H9 (cell line): ENCODE data around the gene TRAPPC8. TPM values are rescaled to one million over a fixed set of nuclear protein-coding genes. Genes with fewer than 3 reads are reported as not detected.

ENCODE experiments used
- DNase-seq: peaks from one replicate; pipeline ENCODE4 v3.0.0-alpha.2; 2017
- H2AFZ ChIP-seq: one replicate; pipeline ENCODE4 v1.6.1; 2013; ENCODE audit warnings: mild to moderate bottlenecking, low read length, control low read depth, moderate library complexity
- H2AK5ac ChIP-seq: 2 replicates; pipeline ENCODE4 v1.6.1; 2013; ENCODE audit warnings: low read length, control low read depth, mixed read lengths; ENCODE audit not compliant: insufficient read length
- H2BK120ac ChIP-seq: one replicate; pipeline ENCODE4 v1.6.1; 2013; ENCODE audit warnings: low read depth, mild to moderate bottlenecking, low read length, control low read depth, inconsistent platforms; ENCODE audit not compliant: poor library complexity, severe bottlenecking
- H2BK12ac ChIP-seq: 2 replicates; pipeline ENCODE4 v1.6.1; 2013; ENCODE audit warnings: low read length, control low read depth, mixed read lengths, low read depth; ENCODE audit not compliant: insufficient read length
- H2BK15ac ChIP-seq: 2 replicates; pipeline ENCODE4 v1.6.1; 2013; ENCODE audit warnings: low read depth, low read length, control low read depth
- H2BK20ac ChIP-seq: one replicate; pipeline ENCODE4 v1.6.1; 2013; ENCODE audit warnings: low read depth, mild to moderate bottlenecking, low read length, control low read depth, inconsistent platforms; ENCODE audit not compliant: poor library complexity, severe bottlenecking
- H2BK5ac ChIP-seq: 2 replicates; pipeline ENCODE4 v1.6.1; 2013; ENCODE audit warnings: low read length, control low read depth, mixed read lengths; ENCODE audit not compliant: insufficient read length
- H3K14ac ChIP-seq: 2 replicates; pipeline ENCODE4 v1.6.1; 2013; ENCODE audit warnings: low read length, control low read depth; ENCODE audit not compliant: insufficient read depth
- H3K18ac ChIP-seq: 2 replicates; pipeline ENCODE4 v1.6.1; 2013; ENCODE audit warnings: low read depth, mild to moderate bottlenecking, mixed read lengths, low read length, control low read depth; ENCODE audit not compliant: insufficient read length
- H3K23ac ChIP-seq: 2 replicates; pipeline ENCODE4 v1.6.1; 2013; ENCODE audit warnings: low read length, control low read depth, mixed read lengths, low read depth; ENCODE audit not compliant: insufficient read length
- H3K23me2 ChIP-seq: 2 replicates; pipeline ENCODE4 v1.6.1; 2013; ENCODE audit warnings: low read depth, mild to moderate bottlenecking, mixed read lengths, low read length, control low read depth; ENCODE audit not compliant: insufficient read length, poor library complexity, severe bottlenecking
- H3K27ac ChIP-seq: 2 replicates; pipeline ENCODE4 v1.5.1; 2013; ENCODE audit warnings: low read length, control low read depth, mixed read lengths, low read depth; ENCODE audit not compliant: insufficient read length
- H3K27me3 ChIP-seq: 2 replicates; pipeline ENCODE4 v1.6.1; 2013; ENCODE audit warnings: low read length, control low read depth, inconsistent platforms; ENCODE audit not compliant: insufficient read depth
- H3K4ac ChIP-seq: 2 replicates; pipeline ENCODE4 v1.6.1; 2013; ENCODE audit warnings: low read depth, mild to moderate bottlenecking, control low read depth, inconsistent platforms, low read length, moderate library complexity
- H3K4me1 ChIP-seq: 2 replicates; pipeline ENCODE4 v1.6.1; 2013; ENCODE audit warnings: low read length, control low read depth, inconsistent platforms; ENCODE audit not compliant: insufficient read depth
- H3K4me2 ChIP-seq: 2 replicates; pipeline ENCODE4 v1.6.1; 2013; ENCODE audit warnings: low read length, control low read depth, mixed read lengths; ENCODE audit not compliant: insufficient read length, insufficient read depth
- H3K56ac ChIP-seq: 2 replicates; pipeline ENCODE4 v1.6.1; 2013; ENCODE audit warnings: low read depth, mild to moderate bottlenecking, mixed read lengths, low read length, control low read depth; ENCODE audit not compliant: insufficient read length
- H3K79me1 ChIP-seq: 2 replicates; pipeline ENCODE4 v1.6.1; 2013; ENCODE audit warnings: low read depth, mild to moderate bottlenecking, moderate library complexity, low read length, control low read depth, inconsistent platforms; ENCODE audit not compliant: insufficient read depth, poor library complexity, severe bottlenecking
- H3K79me2 ChIP-seq: 2 replicates; pipeline ENCODE4 v1.6.1; 2013; ENCODE audit warnings: low read length, control low read depth, inconsistent platforms; ENCODE audit not compliant: insufficient read depth
- H3K9ac ChIP-seq: 2 replicates; pipeline ENCODE4 v1.6.1; 2013; ENCODE audit warnings: low read length, control low read depth, mixed read lengths; ENCODE audit not compliant: insufficient read length; ENCODE audit errors: extremely low read depth
- H3K9me3 ChIP-seq: one replicate; pipeline ENCODE4 v1.6.1; 2013; ENCODE audit warnings: low read depth, low read length, inconsistent platforms; ENCODE audit not compliant: control insufficient read depth
- H3T11ph ChIP-seq: one replicate; pipeline ENCODE4 v1.6.1; 2013; ENCODE audit warnings: mild to moderate bottlenecking, low read length, control low read depth, inconsistent platforms
- H4K20me1 ChIP-seq: one replicate; pipeline ENCODE4 v1.6.1; 2013; ENCODE audit not compliant: control insufficient read depth, insufficient read length, insufficient read depth
- H4K5ac ChIP-seq: 2 replicates; pipeline ENCODE4 v1.6.1; 2013; ENCODE audit warnings: low read depth, mild to moderate bottlenecking, mixed read lengths, low read length, control low read depth; ENCODE audit not compliant: insufficient read length
- H4K8ac ChIP-seq: replicated peaks from 2 replicates; pipeline ENCODE4 v1.6.1; 2013; ENCODE audit warnings: low read length, control low read depth, mixed read lengths, low read depth; ENCODE audit not compliant: insufficient read length
- H4K91ac ChIP-seq: 2 replicates; pipeline ENCODE4 v1.6.1; 2013; ENCODE audit warnings: low read depth, mild to moderate bottlenecking, moderate library complexity, mixed read lengths, low read length, control low read depth; ENCODE audit not compliant: insufficient read length
- H3K27ac Mint-ChIP-seq, 3 experiments: 2 replicates in 2 of 3; 3 replicates in 1 of 3; pipeline ENCODE4 v1.8.0; 2020 to 2021; ENCODE audit warnings: mixed read lengths in 3 of 3, mild to moderate bottlenecking in 1 of 3, moderate library complexity in 1 of 3
- H3K27me3 Mint-ChIP-seq: 2 replicates; pipeline ENCODE4 v1.8.0; 2021; ENCODE audit warnings: low read depth, mild to moderate bottlenecking, moderate library complexity, mixed read lengths
- H3K36me3 Mint-ChIP-seq, 3 experiments: 2 replicates in 2 of 3; 3 replicates in 1 of 3; pipeline ENCODE4 v1.8.0; 2020 to 2021; ENCODE audit warnings: low read depth in 3 of 3, mixed read lengths in 3 of 3; ENCODE audit not compliant: insufficient read depth in 1 of 3
- H3K4me1 Mint-ChIP-seq, 2 experiments: 2 replicates each; pipeline ENCODE4 v1.8.0; 2020; ENCODE audit warnings: mixed read lengths in 2 of 2
- H3K4me3 Mint-ChIP-seq, 2 experiments: 2 replicates in 1 of 2; 3 replicates in 1 of 2; pipeline ENCODE4 v1.8.0; 2020 to 2021; ENCODE audit warnings: mild to moderate bottlenecking in 2 of 2, mixed read lengths in 2 of 2, moderate library complexity in 1 of 2
- H3K9me3 Mint-ChIP-seq, 2 experiments: 2 replicates in 1 of 2; 3 replicates in 1 of 2; pipeline ENCODE4 v1.8.0; 2020; ENCODE audit warnings: mild to moderate bottlenecking in 2 of 2, mixed read lengths in 2 of 2, moderate library complexity in 1 of 2
- WGBS: extraction: QIAGEN DNeasy Blood & Tissue Kit; methylation state at CpG from one replicate; pipeline ENCODE4 v1.1.7; 2013; ENCODE audit warnings: missing lambda C conversion rate, low lambda C conversion rate, mixed read lengths; ENCODE audit not compliant: insufficient read length; ENCODE audit errors: extremely low coverage; 5-methylcytosine and 5-hydroxymethylcytosine counted together
- total RNA-seq: library from RNA; stranded (reverse); gene quantifications from 2 replicates; pipeline ENCODE4 v1.2.1, GENCODE V29; 2021
- TF ChIP-seq, protein P1 (sequence below): fragments of 200-600 bp; sonication (generic); conservative IDR thresholded peaks from 3 replicates; pipeline ENCODE4 v1.8.0; 2021; ENCODE audit warnings: antibody characterized with exemption, mild to moderate bottlenecking

The TRAPPC8 gene
- total RNA-seq, 1 experiment from 2014 or later = 40.4 TPM

DNA sequence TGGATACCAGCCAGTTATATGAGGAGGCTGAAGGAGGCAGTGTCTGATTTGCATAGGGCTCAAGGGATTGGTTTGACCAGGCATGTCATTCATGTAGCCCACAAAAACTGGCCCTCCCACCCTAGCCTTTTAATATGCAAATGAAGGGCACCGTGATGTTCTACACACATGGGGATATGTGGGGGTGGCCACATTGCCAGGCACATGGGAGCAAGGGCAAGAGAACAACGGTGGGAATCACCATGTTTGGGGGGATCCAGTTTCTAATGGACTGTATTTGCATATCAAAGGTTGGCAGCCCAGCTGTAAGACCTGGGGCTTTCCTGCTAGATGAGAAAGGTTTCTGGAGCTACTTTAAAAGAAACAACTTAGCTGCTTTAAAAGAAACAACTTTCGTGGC is 117.2 kb downstream of the TRAPPC8 start:
- Histone ChIP-seq H3K79me2 (no peaks in the 10 kb centered on the region), H3K23ac (no peak overlapping the region), H3K23me2 (no peaks in the 10 kb centered on the region), H2BK5ac (no peak overlapping the region), H2BK120ac (no peak overlapping the region), H2BK12ac (no peak overlapping the region), H4K20me1 (no peaks in the 10 kb centered on the region), H3K4me2 (peak overlapping the region; percentile 38), H3K9me3 (no peaks in the 10 kb centered on the region), H4K5ac (no peak overlapping the region), H3K4ac (no peak overlapping the region), H2AK5ac (no peak overlapping the region), H3K14ac (no peak overlapping the region), H3K27ac (peak overlapping the region; percentile 93), H3T11ph (no peak overlapping the region), H2AFZ (no peak overlapping the region), H3K18ac (no peak overlapping the region), H3K56ac (no peak overlapping the region), H3K9ac (no peak overlapping the region), H3K79me1 (no peaks in the 10 kb centered on the region), H2BK20ac (no peak overlapping the region), H3K27me3 (no peaks in the 10 kb centered on the region), H2BK15ac (no peak overlapping the region), H3K4me1 (0 out of 2 replicates have a peak, but pooled peaks cover 6% of the 10 kb centered on the region), H4K8ac (no peak overlapping the region), H4K91ac (no peak overlapping the region)
- Mint-ChIP-seq H3K36me3 (peaks cover 30 to 41% (median 37%) of the 10 kb centered on the region in 3 experiments), H3K4me3 (no peak overlapping the region; a peak in 1 of 5 replicates), H3K27ac (peak overlapping the region; percentile 66 to 99 (median 97); a peak in 6 of 7 replicates), H3K4me1 (peaks cover 41 to 42% of the 10 kb centered on the region in 2 experiments), H3K27me3 (no peaks in the 10 kb centered on the region), H3K9me3 (peaks cover 8 to 17% of the 10 kb centered on the region in 2 experiments; a peak in 4 of 5 replicates)
- peak; percentile 97 for DNase-seq
- TF ChIP-seq, protein P1, sequence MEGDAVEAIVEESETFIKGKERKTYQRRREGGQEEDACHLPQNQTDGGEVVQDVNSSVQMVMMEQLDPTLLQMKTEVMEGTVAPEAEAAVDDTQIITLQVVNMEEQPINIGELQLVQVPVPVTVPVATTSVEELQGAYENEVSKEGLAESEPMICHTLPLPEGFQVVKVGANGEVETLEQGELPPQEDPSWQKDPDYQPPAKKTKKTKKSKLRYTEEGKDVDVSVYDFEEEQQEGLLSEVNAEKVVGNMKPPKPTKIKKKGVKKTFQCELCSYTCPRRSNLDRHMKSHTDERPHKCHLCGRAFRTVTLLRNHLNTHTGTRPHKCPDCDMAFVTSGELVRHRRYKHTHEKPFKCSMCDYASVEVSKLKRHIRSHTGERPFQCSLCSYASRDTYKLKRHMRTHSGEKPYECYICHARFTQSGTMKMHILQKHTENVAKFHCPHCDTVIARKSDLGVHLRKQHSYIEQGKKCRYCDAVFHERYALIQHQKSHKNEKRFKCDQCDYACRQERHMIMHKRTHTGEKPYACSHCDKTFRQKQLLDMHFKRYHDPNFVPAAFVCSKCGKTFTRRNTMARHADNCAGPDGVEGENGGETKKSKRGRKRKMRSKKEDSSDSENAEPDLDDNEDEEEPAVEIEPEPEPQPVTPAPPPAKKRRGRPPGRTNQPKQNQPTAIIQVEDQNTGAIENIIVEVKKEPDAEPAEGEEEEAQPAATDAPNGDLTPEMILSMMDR = no peak
- WGBS = no CpG with 5 or more reads among the region's 3 CpGs
